HepG2 (cell line): Measurements from ENCODE around the gene CCL16.

Experiments used
- EZH2 ChIP-seq: conservative IDR thresholded peaks from 2 replicates; pipeline ENCODE4 v1.6.1; 2012; ENCODE audit warnings: mild to moderate bottlenecking, low read depth, low read length, moderate library complexity
- MAZ ChIP-seq, 2 experiments: sonication (generic) in 1 of 2; formaldehyde crosslinking in 1 of 2; IDR thresholded peaks; 2 replicates each; pipeline versions ENCODE4 v1.5.0 to v1.6.1; 2012 to 2020; ENCODE audit warnings: low read depth in 2 of 2, mild to moderate bottlenecking in 2 of 2, borderline replicate concordance in 1 of 2, improper control_type of control experiment in 1 of 2, low read length in 1 of 2, missing genetic modification reagents in 1 of 2, moderate library complexity in 1 of 2
- PITX1 ChIP-seq: sonication (generic); formaldehyde crosslinking; IDR thresholded peaks from 2 replicates; pipeline ENCODE4 v1.5.1; 2020; ENCODE audit warnings: mild to moderate bottlenecking, missing genetic modification reagents
- POLR2AphosphoS5 ChIP-seq: IDR thresholded peaks from 2 replicates; pipeline ENCODE4 v1.6.1; 2012; ENCODE audit warnings: low read depth, low read length
- SMC3 ChIP-seq: IDR thresholded peaks from 2 replicates; pipeline ENCODE4 v1.6.1; 2011; ENCODE audit warnings: low read length, improper control_type of control experiment
- TAF15 ChIP-seq: fragments of 200-400 bp; formaldehyde crosslinking; IDR thresholded peaks from one replicate; pipeline ENCODE4 v1.6.1; 2018; ENCODE audit warnings: mild to moderate bottlenecking, low read depth, low read length; ENCODE audit not compliant: poor library complexity, severe bottlenecking
- TP53 ChIP-seq: sonication (generic); formaldehyde crosslinking; conservative IDR thresholded peaks from 2 replicates; pipeline ENCODE4 v1.4.0; 2020; ENCODE audit warnings: missing genetic modification reagents
- ZFP62 ChIP-seq: sonication (generic); formaldehyde crosslinking; IDR thresholded peaks from 2 replicates; pipeline ENCODE4 v1.4.0; 2020; ENCODE audit warnings: missing genetic modification reagents
- ZNF20 ChIP-seq: sonication (generic); formaldehyde crosslinking; IDR thresholded peaks from 2 replicates; pipeline ENCODE4 v1.4.0; 2020; ENCODE audit warnings: mild to moderate bottlenecking, moderate library complexity, missing genetic modification reagents
- ZNF800 ChIP-seq: sonication (generic); formaldehyde crosslinking; IDR thresholded peaks from 2 replicates; pipeline ENCODE4 v1.4.0; 2020; ENCODE audit warnings: missing genetic modification reagents
- ZSCAN25 ChIP-seq: sonication (generic); formaldehyde crosslinking; IDR thresholded peaks from 2 replicates; pipeline ENCODE4 v1.8.0; 2022; ENCODE audit warnings: mild to moderate bottlenecking, missing genetic modification reagents

- no peak for TF ChIP-seq PITX1 (CRISPR knock-in tag)
- TF ChIP-seq TAF15: no peak
- TF ChIP-seq EZH2: no peak
- TF ChIP-seq POLR2AphosphoS5: no peak
- no peak for TF ChIP-seq ZFP62
- no peak for TF ChIP-seq TP53 (CRISPR knock-in tag)
- no peak for TF ChIP-seq SMC3
- no peak for TF ChIP-seq ZSCAN25
- TF ChIP-seq MAZ (IDR thresholded peaks at IDR 0.05; ENCODE audit: borderline replicate concordance, low read depth, low read length): no peak
- TF ChIP-seq MAZ (CRISPR knock-in tag; IDR thresholded peaks at IDR 0.05; ENCODE audit: low read depth): no peak
- TF ChIP-seq ZNF800 (CRISPR knock-in tag): no peak
- no peak for TF ChIP-seq ZNF20 (CRISPR knock-in tag)
These were observed 49.7 kb upstream of the CCL16 start for GRCh38 chr17:36030956-36031355.
